GM04504 (cell line): Measurements from ENCODE around the gene BMP7.
"Not testable (repeated sequence)": the region's sequence is repeated elsewhere in the genome, so short reads cannot be mapped to it uniquely, and the experiment has no call there.

Experiments
- DNase-seq: peaks from one replicate; pipeline ENCODE4 v3.0.0-alpha.2; 2012; ENCODE audit warnings: low read depth

The BMP7 gene

DNA sequence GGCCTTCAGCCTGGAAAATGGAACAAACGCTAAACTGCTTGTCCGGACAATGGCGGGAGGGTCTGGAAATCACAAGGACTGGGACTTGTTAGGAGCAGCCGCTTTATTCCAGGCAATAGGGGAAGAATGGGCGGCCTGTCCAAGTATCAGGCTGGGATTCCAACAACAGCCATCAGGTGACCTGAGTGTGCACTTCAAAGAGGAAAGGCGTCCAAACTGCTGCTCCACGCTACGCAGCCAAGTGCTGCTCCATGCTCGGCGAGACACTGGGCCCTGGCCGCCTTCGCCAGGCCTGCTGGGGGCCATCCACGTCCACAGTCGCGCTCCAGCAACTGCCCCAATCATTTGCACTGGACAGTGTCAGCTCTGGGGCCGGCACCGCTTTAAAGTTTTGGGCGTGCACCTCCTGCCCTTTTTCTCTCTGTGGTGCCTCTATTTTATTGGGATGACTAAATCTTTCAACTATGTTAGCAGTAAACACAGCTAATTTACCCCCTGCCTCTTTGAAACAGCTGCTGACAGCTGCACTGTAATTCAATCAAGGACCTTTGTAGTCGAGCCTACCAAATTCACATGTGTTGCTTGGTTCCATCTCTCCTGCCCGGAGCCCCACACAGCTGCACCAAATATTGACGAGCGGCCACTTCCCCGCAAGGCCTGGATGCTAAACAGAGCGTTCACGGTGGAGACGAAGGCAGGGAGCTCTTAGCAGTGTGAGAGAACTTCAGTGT is 98.3 kb downstream of the BMP7 start:
- DNase-seq: peak; percentile 10

DNA sequence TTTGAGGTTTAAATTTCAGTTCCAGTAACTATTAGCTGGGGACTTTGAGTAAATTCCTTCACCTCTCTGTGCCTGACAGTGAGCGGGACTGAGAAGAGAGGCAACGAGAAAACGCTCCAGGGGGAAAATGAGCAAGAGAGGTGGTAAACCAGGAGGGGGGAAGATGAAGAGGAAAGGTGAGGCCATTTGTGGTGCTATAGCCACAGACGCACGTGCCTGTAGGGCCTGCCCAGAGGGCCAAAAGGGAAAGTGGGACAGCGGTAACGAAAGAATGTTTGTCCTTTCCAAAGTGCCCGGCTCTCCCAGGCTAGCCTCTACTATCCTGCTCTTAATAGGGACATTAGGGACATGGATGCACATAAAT is 99.2 kb downstream of the BMP7 start:
- DNase-seq: no peak

DNA sequence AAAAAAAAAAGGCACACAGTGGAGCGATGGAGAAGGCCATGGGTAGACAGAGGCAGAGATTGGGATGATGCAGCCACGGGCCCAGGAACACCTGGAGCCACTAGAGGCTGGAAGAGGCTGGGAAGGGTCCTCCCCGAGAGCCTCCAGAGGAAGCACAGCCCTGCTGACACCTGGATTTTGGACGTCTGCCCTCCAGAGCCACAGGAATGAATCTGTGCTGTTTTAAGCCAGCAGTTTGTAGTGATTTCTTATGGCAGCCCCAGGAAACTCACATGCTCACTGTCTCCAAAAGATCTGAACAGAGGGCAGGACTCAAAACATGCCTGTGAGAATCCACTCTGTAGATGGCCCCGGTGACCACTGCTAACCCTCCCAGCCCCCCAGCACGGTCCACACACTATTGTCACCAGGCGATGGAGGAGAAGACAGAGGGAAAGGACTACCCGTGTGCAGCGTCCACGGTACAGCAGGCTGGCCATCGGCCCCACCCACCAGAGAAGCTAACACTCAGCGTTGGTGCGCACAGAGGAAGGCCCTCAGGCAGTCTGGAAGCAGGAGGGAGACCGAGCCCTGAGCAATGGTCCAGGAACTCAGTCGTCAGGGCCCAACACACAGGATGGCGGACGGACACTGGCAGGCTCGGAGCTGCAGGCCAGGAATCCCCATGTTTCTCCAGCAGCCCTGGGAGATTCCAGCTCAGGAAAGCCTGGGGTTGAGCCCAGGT is 99.7 kb downstream of the BMP7 start:
- no peak for DNase-seq

DNA sequence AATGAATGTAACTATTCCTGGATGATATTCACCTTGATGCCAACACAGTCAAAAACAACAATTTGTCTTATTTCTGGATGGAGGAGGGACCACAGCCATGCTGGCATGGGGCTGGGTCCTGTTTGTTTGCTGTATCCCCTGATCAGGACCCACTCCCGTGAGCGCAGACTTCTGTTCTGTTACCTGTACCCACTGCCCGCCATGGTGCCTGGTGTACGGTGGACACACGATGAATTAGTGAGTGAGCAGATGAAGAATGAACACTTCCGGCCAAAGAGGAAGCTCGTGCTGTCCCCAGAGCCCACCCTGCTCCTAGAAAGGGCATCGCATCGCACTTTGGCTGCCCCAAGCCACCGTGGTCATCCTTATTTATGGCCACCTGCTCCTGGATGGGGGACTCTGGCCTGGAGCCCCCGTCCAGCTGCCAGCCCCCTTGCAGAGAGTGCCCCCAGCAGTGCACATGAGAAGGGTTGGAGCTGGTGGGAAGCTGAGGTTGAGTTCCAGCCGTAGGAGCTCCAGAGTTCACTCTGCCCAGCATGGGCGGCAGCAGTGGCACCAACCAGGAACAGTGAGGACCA is 100.9 kb downstream of the BMP7 start:
- DNase-seq: no peak

DNA sequence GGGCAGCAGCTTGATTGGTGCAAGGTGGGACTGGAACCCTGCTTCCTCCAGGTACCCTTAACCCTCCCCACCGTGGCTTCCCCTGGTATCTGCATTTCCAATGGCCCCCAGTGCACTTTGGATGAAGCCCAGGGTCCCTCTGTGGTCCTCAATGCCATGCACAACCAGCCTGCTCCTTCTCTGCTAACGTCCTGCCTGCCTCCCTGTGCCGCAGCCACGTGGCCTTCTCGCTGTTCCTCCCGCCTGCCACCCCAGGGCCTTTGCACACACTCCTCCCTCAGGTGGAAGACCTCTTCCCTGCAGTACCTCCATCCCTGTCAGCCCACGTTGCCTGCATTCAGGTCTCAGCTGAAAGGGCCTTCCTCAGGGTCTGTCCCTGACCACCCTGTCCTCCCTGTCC is 101.6 kb downstream of the BMP7 start:
- no peak for DNase-seq

DNA sequence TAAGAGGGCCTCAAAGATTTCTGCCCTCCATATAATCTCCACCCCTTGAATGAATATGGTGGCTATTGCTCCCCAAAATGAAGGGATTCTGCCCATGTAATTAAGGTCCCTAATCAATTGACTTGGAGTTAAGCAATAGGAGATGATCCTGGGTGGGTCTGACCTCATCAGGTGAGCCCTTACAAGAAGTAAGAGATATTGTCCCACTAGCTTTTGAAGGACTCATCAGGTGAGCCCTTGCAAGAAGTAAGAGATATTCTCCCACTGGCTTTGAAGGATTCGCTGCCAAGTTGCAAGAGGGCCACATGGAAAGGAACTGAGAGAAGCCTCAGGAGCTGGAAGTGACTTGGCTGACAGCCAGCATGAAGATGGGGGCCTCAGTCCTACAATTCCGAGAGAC is 103.4 kb downstream of the BMP7 start:
- no peak for DNase-seq

DNA sequence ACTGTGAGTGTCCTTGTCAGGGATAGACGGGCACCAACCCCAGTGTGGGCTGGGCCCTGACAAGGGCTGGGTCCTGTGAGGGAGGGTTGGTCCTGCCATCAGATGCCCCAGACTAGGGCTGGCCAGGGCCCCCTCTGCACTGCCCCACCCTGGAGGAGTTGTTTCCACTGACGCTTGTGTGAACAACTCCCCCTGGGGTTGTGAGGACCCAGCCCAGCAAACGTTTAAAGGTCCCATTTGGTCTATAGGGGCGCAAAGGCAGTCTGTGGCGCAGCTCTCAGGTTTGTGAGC is 104.1 kb downstream of the BMP7 start:
- DNase-seq: no peak

DNA sequence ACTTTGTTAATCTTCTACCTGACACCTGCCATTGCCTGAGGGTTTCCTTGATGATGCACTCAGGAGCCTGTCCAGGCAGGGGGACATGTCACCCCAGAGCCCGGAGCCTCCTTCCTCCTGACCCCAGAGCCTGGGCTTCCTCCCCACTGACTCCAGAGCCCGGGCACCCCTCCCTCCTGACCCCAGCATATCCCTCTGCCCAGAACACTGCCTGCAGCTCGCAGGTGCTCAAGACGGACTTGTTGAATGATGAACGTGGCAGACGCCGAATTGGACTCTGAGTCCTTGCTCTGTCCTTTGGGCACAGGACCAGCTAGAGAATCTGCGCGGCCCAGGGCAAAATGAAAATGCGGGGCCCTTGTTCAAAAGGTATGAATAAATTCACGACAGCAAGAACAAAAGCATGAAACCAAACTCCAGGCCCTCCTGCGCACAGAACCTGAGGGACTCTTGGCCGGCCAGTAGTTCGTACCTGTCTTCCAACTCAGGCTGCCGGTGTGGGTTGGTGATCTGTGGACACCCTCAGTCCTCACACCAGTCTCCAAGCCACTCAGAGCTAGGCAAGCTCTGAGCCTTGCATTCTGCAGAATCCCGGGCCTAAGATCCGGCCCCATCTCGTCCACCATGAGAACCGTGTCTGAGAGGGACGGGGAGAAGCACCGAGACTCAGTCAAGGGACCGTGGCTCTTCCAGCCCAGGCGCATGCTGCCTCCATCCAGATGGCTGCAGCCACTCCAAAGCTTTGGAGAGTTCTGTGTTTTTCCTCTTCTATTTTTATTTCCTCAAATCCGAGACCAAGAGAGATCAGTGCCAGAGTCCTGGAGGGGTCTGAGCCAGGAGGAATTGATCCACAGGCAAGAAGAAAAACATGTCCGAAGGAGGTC is 104.7 kb downstream of the BMP7 start:
- no peak for DNase-seq

DNA sequence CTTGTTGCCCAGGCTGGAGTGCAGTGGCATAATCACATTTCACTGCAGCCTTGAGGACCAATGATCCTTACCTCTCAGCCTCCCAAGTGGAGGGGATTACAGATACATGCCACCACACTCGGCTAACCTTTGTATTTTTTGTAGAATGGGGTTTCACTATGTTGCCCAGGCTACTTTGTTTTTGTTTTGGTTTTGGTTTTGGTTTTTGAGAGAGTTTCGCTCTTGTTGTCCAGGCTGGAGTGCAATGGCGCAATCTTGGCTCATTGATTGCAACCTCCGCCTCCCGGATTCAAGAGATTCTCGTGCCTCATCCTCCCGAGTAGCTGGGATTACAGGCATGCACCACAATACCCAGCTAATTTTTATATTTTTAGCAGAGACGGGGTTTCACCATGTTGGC is 105.5 kb downstream of the BMP7 start:
- no peak for DNase-seq

DNA sequence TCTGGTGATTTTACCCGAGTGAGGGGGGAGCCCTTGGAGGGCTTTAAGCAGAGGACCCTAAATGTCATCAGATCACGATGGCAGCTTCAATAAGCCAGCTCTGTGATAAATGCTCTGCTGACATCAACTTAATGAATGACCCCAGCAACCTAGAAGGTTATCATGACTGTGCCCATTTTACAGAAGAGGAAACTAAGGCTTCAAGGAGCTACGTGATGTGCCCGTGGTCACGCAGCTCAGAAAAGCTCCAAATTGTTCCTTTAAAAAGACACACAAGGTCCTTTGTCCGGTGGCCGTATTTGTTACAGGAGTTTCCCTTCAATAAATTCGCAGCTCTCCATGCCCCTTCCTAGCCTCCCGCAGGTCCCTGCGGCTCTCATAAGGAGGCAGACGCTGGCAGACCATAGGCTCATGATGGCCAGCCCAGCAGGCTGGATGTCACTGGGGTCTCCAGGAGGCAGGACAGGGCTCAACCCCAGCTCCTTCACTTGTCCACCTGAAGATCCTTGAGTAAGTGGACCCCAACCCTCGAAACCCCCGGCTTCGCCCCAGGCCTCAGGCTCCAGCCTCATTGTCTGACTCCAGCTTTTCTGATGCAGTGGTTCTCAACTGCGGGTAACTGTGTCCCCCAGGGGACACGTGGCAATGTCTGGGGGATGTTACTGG is 106.4 kb downstream of the BMP7 start:
- DNase-seq: no peak

DNA sequence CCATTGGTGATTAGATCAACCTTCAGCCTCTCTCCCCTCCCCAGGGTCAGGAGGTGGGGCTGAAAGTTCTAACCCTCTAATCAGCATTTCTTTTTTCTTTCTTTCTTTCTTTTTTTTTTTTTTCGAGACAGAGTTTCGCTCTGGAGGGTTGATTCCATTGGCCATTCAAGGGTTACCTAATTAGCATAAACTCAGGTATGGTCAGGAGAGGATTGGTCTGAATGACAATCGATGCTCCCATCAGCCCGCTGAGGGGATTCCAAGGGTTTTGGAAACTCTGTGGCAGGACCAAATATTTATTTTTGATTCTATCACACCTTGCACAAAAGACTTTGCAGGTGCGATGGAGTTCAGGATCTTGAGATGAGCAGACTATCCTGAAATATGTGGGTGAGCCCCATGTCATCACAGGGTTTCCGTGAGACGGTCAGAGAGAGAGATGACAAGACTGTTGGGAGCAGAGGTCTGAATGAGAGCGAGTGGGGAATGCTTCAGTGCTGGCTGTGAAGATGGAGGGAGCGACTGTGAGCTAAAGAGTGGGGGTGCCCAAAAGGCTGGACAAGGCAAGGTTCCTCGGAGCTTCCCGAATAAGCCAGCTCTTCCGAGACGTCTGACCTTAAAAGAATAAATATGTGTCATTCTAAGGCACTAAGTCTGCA is 107.1 kb downstream of the BMP7 start:
- no peak for DNase-seq

DNA sequence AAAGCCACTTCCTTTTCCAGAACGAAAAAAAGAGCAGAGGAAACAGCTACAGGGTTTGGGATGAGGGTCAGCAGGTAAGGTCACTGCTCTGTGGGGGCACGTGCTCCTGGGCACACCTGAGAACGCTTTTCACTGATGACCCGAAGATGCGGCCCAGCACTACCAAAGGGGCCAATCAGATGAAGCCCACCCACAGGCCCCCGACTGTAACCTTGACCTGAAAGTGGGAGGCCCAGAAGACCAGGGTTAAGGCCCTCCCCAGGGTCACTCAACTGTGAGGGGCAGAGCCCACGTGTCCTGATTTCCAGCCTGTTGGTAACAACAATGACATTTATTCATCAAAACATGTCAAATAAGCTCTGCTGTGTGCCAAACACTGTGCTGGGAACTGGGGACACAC is 108.0 kb downstream of the BMP7 start:
- no peak for DNase-seq

DNA sequence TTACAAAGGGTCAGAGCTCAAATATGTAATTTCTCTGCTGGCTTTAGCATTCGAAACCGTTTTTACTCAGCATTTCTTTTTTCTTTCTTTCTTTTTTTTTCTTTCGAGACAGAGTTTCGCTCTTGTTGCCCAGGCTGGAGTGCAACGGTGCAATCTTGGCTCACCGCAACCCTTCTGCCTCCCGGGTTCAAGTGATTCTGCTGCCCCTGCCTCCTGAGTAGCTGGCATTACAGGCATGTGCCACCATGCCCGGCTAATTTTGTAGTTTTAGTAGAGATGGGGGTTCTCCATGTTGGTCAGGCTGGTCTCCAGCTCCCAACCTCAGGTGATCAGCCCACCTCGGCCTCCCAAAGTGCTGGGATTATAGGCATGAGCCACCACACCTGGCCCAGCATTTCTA is 108.7 kb downstream of the BMP7 start:
- DNase-seq: not testable (repeated sequence)

DNA sequence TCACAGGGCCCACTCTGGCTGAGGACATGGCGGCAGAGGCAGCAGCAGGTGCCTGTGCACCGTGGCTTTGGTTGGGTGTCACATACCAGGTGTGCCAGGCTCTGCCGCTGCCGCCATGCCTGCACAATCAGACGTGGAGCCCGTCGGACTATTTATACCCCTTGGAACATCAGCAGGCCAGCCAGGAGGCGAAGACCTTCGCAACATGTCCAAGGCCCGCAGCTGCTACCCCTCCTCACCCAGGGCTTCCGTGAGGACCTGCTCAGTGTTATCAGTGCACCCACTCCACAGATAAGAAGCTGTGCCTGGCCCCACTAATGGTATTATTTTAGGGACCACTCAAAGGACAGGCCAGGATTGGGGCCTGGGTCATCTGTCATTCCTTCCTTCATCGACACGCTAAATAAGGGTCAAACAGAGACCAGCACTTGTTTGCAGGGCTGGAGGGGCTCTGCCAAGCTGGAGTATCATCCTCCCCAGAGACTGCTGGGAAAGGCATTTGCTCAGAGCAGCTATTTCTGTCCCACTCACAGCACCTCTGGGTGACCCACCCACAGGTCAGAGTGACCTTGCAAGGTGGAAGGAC is 109.2 kb downstream of the BMP7 start:
- DNase-seq: no peak

DNA sequence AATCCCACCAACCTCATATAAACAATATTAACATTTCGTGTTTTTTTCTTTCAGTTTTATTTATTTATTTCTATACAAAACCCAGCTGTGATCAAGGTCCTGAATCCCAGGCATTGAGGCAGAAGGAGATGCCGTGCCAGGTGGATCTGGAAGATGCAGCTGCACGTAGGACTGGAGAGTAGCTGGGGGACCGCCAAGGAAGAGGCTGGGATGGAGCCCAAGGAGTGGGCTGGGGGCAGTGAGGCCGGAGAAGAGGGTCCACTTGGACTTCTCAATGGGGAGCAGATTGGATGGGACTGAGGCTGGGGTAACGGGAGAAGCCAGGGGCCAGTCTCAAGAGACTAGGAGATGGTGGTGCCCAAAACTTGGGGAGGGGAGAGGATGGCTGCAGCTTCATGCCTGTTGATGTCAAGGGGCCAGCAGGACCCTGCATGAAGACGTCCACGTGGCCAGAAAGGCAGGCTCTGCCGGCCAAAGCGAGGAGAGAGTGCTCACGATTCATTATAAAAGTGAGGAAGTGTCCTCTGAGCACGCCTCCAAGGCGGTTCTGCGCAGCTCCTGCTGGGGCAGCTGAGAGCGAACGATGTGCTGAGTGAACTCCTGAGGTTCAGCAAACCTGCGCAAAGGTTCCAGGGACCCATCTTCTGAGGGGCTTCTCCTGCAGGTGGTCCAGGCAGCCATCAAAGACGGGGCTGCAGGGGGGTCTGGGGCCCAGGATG is 110.3 kb downstream of the BMP7 start:
- DNase-seq: no peak

DNA sequence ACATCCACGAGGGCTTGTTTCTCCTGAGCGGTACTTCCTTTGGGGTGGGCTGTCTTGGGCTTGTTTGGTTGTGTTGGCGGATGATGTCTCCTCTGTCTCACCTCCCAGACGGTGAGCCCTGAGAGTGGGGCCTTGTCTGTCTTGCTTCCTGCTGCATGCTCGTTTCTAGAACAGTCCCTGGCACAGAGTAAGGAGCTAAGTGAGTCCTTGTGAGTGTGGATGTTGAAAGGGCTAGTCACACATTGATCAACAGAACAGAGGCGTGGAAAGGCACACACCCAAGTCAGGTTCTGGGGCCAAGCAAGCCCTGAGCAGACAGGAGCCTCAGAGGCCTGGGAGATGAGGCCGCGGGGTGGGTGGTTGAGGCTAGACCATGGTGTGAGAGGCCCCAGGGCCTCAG is 111.0 kb downstream of the BMP7 start:
- DNase-seq: no peak

DNA sequence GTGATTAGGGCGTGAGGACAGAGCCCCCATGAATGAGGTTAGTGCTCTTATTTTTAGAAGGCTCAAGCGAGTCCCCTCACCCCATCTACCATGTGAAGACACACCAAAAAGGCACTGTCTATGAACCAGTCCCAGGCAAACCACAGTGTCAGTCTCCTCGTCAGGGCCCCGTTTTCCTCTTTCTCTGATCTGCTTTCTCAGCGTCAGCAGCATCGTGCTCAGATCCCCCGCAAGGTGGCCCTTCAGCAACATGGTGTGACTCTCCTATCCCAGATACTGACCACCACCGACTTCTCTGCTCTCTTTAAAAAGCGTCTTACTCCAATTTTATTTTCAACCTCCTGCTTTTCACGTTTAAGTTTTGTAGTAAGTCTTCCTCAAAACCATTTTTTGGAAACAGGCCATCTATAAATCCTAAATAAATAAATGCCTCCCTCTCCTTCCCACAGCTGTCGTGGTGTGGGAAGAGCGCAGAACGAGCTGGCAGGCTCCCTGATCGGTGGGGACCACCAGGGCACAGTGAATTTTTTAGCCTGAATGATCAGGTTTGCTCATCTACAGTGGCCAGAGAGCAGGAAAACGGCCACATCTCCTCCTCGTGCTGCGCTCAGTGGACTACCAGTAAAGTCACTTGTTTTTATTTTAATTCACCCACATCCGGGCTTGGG is 113.1 kb downstream of the BMP7 start:
- no peak for DNase-seq

DNA sequence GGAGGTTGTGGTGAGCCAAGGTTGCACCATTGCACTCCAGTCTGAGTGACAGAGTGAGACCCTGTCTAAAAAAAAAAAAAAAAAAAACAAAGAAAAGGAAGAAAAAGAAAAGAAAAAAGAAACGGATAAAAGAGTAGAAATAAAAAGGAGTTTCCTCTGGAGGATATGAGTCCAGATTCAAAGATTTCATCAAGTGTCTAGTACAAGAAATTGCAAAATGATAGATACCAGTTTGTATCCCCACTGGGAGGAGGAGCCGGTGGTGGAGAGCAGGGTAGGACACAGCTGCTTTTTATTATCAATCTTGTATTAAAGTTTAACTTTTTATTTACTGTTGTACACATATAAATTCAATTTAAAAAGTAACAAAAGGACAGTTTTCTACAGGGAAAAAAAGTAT is 113.9 kb downstream of the BMP7 start:
- DNase-seq: no peak

DNA sequence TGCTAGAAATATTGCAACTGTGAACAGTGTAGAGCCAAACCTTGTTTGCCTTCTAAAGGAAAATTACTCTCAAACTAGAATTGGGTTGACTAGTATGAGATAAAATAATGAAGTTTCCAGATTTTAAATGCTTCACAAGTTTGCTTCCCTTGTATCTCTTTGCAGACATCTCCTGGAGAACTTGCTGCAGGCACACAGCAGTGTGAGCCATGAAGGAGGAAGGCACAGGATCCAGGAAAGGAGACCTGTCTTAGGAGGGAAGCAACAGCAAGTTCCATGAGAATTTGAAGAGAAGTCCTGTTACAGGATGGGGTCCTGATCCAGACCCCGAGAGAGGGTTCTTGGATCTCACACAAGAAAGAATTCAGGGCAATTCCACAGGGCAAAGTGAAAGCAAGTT is 115.9 kb downstream of the BMP7 start:
- no peak for DNase-seq

DNA sequence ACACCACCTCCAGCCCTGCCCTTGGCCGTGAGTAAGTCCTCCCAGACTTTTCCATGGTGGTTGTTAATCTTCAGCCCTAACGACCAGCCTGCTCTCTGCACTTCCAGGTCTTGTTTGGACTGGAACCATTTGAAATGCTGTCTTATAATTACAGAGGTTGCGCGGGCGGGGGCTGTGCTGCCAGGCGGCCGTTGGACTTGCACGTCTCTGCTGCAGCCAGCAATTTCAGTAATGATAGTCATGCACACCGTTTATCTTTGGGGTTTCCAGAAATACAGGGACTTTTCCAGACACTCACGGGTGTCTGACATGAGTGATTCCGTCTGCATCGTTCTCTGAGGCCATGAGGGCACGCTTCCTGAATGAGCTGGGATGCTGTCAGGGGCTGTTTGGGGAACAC is 118.2 kb downstream of the BMP7 start:
- no peak for DNase-seq
